Subcutaneous adipose tissue (tissue), 4 donors: ENCODE results near the gene RNF126. TPM values are rescaled to one million over a fixed set of nuclear protein-coding genes. Genes with fewer than 3 reads are reported as not detected.

Experiments
- CTCF ChIP-seq: fragments of 450-650 bp; IDR thresholded peaks from one replicate; pipeline ENCODE4 v1.5.1; 2016; ENCODE audit warnings: low read depth, mild to moderate bottlenecking, control low read depth, antibody characterized with exemption, moderate library complexity
- total RNA-seq, 4 donors: library from RNA; depleted of rRNA; stranded (reverse); fragments of >200 nt; gene quantifications; one replicate each; pipeline ENCODE4 v1.1.0, GENCODE V29; 2016

The RNF126 gene
- total RNA-seq, 4 donors from 2014 or later, result 23.3 to 85.9 (median 31.1) TPM

- TF ChIP-seq CTCF, result no peak
Observed at GRCh38 chr19:644363-644762, 18.7 kb downstream of the RNF126 start.

GRCh38 chr19:643736-644135 lies 19.3 kb downstream of the RNF126 start:
- TF ChIP-seq CTCF, result no peak

- no peak for TF ChIP-seq CTCF
Observed at GRCh38 chr19:642767-643727, 20.0 kb downstream of the RNF126 start.

- TF ChIP-seq CTCF, result no peak
Observed at GRCh38 chr19:641702-642101, 21.3 kb downstream of the RNF126 start.

- no peak for TF ChIP-seq CTCF
Observed at GRCh38 chr19:640606-641189, 22.3 kb downstream of the RNF126 start.

GRCh38 chr19:640161-640558 lies 22.9 kb downstream of the RNF126 start:
- TF ChIP-seq CTCF, result no peak
